Measurements from ENCODE around the gene SUMO2.
A peak's percentile ranks its signal among the peaks of the same experiment; 100 is the strongest.

Gene SUMO2

DNA sequence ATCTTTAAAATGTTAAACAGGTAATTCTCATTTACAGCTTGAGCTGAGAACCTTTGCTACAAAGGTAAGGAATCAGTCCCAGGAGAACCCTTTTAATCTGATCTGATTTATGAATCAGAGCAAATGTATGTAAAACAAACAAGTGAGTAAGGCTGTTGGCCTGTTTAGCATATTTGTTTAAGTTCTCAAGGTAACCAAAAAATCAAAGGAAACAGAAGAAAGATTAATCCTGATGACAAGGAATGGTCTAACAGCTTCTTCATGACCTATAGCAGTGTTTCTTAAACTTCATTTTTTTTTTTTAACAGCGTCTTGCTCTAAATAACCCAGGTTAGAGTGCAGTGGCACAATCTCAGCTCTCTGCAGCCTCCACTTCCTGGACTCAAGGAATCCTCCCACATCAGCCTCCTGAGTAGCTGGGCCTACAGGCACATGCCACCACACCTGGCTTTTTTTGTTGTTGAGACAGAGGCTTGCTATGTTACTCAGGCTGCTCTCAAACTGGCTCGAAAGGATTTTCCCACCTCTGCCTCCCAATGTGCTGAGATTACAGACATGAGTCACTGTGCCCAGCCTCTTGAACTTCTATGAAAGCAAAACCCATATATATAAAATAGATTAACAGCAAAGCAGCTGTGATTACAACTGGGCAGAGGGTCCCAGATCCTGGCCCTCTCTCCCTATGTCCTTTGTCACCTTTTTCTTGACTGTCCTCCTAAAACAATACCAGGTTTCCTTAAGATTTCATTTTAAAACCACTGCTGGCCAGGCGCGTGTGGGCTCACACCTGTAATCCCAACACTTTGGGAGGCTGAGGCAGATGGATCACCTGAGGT is 23.3 kb downstream of the SUMO2 start:
- TF ChIP-seq TAF1 (IDR thresholded peaks at IDR 0.05; ENCODE audit: low read depth) = no peak
- TF ChIP-seq, protein P1, sequence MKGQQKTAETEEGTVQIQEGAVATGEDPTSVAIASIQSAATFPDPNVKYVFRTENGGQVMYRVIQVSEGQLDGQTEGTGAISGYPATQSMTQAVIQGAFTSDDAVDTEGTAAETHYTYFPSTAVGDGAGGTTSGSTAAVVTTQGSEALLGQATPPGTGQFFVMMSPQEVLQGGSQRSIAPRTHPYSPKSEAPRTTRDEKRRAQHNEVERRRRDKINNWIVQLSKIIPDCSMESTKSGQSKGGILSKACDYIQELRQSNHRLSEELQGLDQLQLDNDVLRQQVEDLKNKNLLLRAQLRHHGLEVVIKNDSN (IDR thresholded peaks at IDR 0.05) = no peak
- no peak for TF ChIP-seq RAD21 (IDR thresholded peaks at IDR 0.05; ENCODE audit: low read depth)
- TF ChIP-seq, protein P2, sequence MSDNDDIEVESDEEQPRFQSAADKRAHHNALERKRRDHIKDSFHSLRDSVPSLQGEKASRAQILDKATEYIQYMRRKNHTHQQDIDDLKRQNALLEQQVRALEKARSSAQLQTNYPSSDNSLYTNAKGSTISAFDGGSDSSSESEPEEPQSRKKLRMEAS (IDR thresholded peaks at IDR 0.05) = no peak
- TF ChIP-seq YY1 (IDR thresholded peaks at IDR 0.05; ENCODE audit: low read depth) = no peak
- no peak for TF ChIP-seq CREB1 (IDR thresholded peaks at IDR 0.05; ENCODE audit: low read depth)
- no peak for TF ChIP-seq TEAD4 (IDR thresholded peaks at IDR 0.05)
- TF ChIP-seq, protein P3, sequence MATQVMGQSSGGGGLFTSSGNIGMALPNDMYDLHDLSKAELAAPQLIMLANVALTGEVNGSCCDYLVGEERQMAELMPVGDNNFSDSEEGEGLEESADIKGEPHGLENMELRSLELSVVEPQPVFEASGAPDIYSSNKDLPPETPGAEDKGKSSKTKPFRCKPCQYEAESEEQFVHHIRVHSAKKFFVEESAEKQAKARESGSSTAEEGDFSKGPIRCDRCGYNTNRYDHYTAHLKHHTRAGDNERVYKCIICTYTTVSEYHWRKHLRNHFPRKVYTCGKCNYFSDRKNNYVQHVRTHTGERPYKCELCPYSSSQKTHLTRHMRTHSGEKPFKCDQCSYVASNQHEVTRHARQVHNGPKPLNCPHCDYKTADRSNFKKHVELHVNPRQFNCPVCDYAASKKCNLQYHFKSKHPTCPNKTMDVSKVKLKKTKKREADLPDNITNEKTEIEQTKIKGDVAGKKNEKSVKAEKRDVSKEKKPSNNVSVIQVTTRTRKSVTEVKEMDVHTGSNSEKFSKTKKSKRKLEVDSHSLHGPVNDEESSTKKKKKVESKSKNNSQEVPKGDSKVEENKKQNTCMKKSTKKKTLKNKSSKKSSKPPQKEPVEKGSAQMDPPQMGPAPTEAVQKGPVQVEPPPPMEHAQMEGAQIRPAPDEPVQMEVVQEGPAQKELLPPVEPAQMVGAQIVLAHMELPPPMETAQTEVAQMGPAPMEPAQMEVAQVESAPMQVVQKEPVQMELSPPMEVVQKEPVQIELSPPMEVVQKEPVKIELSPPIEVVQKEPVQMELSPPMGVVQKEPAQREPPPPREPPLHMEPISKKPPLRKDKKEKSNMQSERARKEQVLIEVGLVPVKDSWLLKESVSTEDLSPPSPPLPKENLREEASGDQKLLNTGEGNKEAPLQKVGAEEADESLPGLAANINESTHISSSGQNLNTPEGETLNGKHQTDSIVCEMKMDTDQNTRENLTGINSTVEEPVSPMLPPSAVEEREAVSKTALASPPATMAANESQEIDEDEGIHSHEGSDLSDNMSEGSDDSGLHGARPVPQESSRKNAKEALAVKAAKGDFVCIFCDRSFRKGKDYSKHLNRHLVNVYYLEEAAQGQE (IDR thresholded peaks at IDR 0.05; ENCODE audit: low read depth) = no peak
- no peak for TF ChIP-seq EP300 (IDR thresholded peaks at IDR 0.05; ENCODE audit: borderline replicate concordance)
- TF ChIP-seq FOXM1 (IDR thresholded peaks at IDR 0.05; ENCODE audit: borderline replicate concordance, low read depth) = no peak
- TF ChIP-seq TCF12 (IDR thresholded peaks at IDR 0.05; ENCODE audit: low read depth) = no peak
- no peak for TF ChIP-seq NFIC (IDR thresholded peaks at IDR 0.05)
- no peak for TF ChIP-seq ZBTB7A (IDR thresholded peaks at IDR 0.05; ENCODE audit: low read depth)
- no peak for TF ChIP-seq CEBPB (IDR thresholded peaks at IDR 0.05)
- no peak for TF ChIP-seq EGR1 (IDR thresholded peaks at IDR 0.05)

DNA sequence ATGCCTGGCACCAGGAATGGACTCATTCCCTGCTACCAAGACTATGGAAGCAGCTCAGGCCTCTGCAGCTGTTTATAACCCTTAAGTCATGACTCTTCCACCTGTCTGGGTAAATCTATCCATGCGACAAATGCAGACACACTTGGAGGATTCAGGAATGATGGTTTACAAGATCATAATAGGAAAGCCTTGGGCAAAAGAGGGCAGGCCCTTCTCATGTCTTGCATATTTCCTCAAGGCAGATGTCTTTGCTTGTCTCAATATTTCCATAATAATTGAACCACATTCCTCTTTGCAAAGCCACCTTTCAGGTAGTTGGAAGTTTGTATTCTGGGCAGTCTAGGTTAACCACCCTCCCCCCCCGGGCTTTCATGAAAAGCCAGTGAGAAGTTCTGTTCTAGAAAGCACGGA is 27.6 kb downstream of the SUMO2 start:
- TF ChIP-seq CREB1 (IDR thresholded peaks at IDR 0.05; ENCODE audit: low read depth) (0 out of 2 replicates have a peak, but pooled peaks have one; percentile 11), EGR1 (IDR thresholded peaks at IDR 0.05) (no peak)

DNA sequence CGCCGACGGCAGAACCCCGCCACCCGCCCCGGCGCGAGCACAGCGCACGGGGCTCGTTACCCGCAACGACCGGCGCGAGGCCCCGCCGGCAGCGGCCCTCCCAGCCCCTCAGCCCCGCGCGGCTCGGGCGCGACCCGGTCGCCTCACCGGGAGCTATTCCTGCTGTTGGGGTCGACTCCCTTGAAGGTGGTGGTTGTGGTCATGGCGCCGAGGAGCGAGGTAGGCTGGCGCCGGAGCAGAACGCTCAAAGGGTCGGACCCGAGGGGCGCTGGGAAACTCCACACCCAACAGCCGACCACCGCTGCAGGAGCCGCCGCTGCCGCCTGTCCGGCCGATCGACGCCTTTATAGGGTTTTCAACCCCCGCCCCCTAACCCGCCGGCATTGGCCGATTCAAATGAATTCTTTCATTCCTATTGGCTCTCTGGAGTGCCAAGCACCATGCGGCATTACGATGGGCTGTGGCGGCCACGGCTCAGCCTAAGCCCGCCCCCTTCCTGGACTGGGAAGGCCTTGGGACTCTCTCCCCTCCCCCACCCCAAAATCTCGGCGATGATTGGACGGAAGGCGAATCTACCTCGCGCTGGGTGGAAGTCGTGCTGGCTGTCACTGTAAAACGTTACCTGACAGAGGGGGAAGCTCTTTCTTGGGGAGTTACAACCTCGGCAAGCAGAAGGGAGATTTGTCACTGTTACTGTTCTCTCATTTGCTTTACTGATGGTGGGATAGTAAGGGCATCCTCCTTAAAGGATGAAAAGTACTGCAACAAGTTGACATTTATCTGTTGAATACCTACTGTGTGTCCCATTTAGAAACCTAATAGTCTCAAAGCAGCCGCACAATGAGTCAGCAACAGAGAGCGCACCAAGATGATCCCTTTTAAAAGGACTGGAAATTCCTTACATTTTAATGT is 28.3 kb downstream of the SUMO2 start, which contains the start of gene JPT1:
Gene JPT1, minus strand, starts transcription at position 318 of the 912 bp plus-strand sequence. Its CDS starts 115 bp downstream, at position 203.
- TF ChIP-seq TCF12 (IDR thresholded peaks at IDR 0.05; ENCODE audit: low read depth) (no peak; the same call in 1 of the 2 replicates), FOXM1 (IDR thresholded peaks at IDR 0.05; ENCODE audit: borderline replicate concordance, low read depth) (peak; percentile 93), ZBTB7A (IDR thresholded peaks at IDR 0.05; ENCODE audit: low read depth) (0 out of 2 replicates have a peak, but pooled peaks have one; percentile 72), YY1 (IDR thresholded peaks at IDR 0.05; ENCODE audit: low read depth) (peak; percentile 61; the same call in 1 of the 2 replicates), TEAD4 (IDR thresholded peaks at IDR 0.05) (peak; percentile 44), CEBPB (IDR thresholded peaks at IDR 0.05) (no peak), TAF1 (IDR thresholded peaks at IDR 0.05; ENCODE audit: low read depth) (peak; percentile 94), EP300 (IDR thresholded peaks at IDR 0.05; ENCODE audit: borderline replicate concordance) (peak; percentile 41), EGR1 (IDR thresholded peaks at IDR 0.05) (peak; percentile 23), CREB1 (IDR thresholded peaks at IDR 0.05; ENCODE audit: low read depth) (peak; percentile 48; the same call in 1 of the 2 replicates), RAD21 (IDR thresholded peaks at IDR 0.05; ENCODE audit: low read depth) (no peak), NFIC (IDR thresholded peaks at IDR 0.05) (peak; percentile 52; the same call in 1 of the 2 replicates)
- TF ChIP-seq, protein P3 (IDR thresholded peaks at IDR 0.05; ENCODE audit: low read depth) = no peak
- TF ChIP-seq, protein P1 (IDR thresholded peaks at IDR 0.05) = no peak
- TF ChIP-seq, protein P2 (IDR thresholded peaks at IDR 0.05) = peak; percentile 82

DNA sequence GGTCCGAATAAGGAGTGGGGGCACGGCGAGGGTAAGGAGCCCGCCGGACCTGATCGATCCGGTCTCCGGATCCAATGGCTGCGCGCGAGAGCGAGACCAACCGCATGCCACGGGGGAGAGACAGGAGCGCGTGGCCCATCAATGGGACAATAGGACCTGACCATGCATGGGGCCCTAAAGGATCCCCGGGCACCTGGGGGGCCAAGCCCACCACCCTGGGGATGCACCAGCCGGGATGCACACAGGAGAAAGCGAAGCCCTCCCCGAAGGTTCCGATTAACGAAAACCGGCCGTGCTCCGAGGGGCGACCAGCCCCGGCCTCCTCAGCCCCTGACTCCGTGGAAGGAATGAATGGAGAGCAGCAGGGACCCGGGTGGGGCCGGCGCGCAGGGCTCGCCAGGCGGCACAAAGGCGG is 29.0 kb downstream of the SUMO2 start:
- 0 out of 2 replicates have a peak, but pooled peaks have one; percentile 21 for TF ChIP-seq YY1 (IDR thresholded peaks at IDR 0.05; ENCODE audit: low read depth)
- TF ChIP-seq, protein P3 (IDR thresholded peaks at IDR 0.05; ENCODE audit: low read depth) = no peak
- TF ChIP-seq, protein P1 (IDR thresholded peaks at IDR 0.05) = no peak
- TF ChIP-seq, protein P2 (IDR thresholded peaks at IDR 0.05) = peak; percentile 85
- no peak for TF ChIP-seq RAD21 (IDR thresholded peaks at IDR 0.05; ENCODE audit: low read depth)
- TF ChIP-seq NFIC (IDR thresholded peaks at IDR 0.05) = no peak
- TF ChIP-seq TCF12 (IDR thresholded peaks at IDR 0.05; ENCODE audit: low read depth) = no peak
- TF ChIP-seq TAF1 (IDR thresholded peaks at IDR 0.05; ENCODE audit: low read depth) = no peak
- TF ChIP-seq ZBTB7A (IDR thresholded peaks at IDR 0.05; ENCODE audit: low read depth) = peak; percentile 90
- TF ChIP-seq CEBPB (IDR thresholded peaks at IDR 0.05) = no peak
- 0 out of 2 replicates have a peak, but pooled peaks have one; percentile 21 for TF ChIP-seq EP300 (IDR thresholded peaks at IDR 0.05; ENCODE audit: borderline replicate concordance)
- no peak for TF ChIP-seq TEAD4 (IDR thresholded peaks at IDR 0.05)
- no peak for TF ChIP-seq FOXM1 (IDR thresholded peaks at IDR 0.05; ENCODE audit: borderline replicate concordance, low read depth)
- TF ChIP-seq CREB1 (IDR thresholded peaks at IDR 0.05; ENCODE audit: low read depth) = no peak
- TF ChIP-seq EGR1 (IDR thresholded peaks at IDR 0.05) = no peak

Data from Ishikawa (cell line).